M059J (cell line): ENCODE data around the gene MALL. TPM values are rescaled to one million over a fixed set of nuclear protein-coding genes. Genes with fewer than 3 reads are reported as not detected.
A peak's percentile ranks its signal among the peaks of the same experiment; 100 is the strongest.
"Not testable (repeated sequence)": the region's sequence is repeated elsewhere in the genome, so short reads cannot be mapped to it uniquely, and the experiment has no call there.

Experiments used
- DNase-seq: peaks from one replicate; pipeline ENCODE4 v3.0.0-alpha.2; 2012; ENCODE audit warnings: low read depth
- total RNA-seq: library from RNA; depleted of rRNA; stranded (reverse); fragments of >200 nt; shearing (Covaris generic); gene quantifications from 2 replicates; pipeline ENCODE4 v1.2.3, GENCODE V29; 2014

MALL gene
- total RNA-seq, 1 experiment from 2014 or later, result 42.0 TPM

GRCh38 chr2:110120171-110121051 is 4.8 kb upstream of the MALL start:
- peak; percentile 60 for DNase-seq

DNA sequence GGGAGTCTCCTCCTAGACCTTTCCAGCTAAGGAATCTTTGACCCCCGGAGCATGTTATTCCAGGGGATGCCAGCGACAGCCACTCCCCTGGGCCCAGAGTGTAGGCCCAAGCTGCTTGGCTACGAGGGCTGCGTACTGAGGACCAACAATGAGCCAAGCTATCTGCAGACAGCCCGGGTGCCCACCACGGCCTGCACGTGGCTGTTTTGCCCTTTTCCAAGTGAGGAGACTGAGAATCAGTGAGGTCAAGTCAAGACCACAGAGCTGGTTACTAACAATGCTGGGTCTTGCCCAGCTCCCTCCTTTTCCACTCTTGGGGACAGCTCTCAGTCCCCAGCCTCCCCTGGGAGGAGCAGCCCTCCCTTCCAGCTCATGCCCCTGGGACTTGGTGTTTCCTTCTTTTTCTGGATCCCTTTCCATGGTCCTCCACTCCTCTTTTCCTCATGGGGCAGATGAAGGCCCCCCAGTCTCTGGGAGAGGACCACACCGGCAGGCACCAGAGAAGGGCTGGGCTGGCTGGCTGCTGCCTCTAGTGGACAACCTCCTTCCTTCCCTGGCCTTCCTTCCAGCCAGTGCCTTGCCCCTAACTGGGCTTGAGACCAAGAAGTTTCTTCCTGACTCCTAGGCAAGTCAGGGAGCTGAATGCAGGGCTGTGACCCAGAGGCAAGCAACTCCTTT is 550 bp upstream of the MALL start:
- DNase-seq, result peak; percentile 70

DNA sequence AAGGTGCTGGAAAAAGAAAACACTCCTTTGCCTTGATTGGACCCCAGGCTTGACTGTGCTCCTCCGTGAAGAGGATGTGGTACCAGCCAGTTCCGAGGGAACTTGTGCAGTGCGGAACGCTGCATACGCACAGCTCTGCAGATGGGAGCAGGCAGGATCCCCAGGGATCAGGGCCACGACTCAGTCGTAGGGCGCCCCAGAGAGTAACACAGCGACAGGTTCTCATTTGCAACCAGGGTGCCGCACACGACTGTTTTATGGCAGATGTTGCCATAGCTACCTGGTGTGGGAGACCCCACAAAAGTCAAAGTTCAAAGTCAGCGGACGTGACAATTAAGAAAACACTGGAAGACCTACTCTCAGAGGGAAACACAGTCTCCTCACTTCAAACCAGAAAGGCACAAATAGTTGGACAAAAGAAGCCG is 779 bp downstream of the MALL start:
- peak; percentile 25 for DNase-seq

- DNase-seq, result peak; percentile 65
Measured at GRCh38 chr2:110113961-110114591, 1.5 kb downstream of the MALL start.

DNA sequence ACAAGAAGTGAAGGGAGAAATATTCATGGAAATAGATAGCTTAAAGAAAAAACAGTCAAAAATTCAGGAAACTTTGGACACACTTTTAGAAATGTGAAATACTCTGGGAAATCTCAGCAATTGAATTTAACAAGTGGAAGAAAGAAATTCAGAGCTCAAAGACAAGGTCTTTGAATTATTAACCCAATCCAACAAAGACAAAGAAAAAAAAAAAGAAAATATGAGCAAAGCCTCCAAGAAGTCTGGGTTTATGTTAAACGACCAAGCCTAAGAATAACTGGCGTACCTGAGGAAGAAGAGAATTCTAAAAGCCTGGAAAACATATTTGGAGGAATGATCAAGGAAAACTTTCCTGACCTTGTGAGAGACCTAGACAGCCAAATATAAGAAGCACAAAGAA is 7.3 kb downstream of the MALL start:
- DNase-seq, result not testable (repeated sequence)

DNA sequence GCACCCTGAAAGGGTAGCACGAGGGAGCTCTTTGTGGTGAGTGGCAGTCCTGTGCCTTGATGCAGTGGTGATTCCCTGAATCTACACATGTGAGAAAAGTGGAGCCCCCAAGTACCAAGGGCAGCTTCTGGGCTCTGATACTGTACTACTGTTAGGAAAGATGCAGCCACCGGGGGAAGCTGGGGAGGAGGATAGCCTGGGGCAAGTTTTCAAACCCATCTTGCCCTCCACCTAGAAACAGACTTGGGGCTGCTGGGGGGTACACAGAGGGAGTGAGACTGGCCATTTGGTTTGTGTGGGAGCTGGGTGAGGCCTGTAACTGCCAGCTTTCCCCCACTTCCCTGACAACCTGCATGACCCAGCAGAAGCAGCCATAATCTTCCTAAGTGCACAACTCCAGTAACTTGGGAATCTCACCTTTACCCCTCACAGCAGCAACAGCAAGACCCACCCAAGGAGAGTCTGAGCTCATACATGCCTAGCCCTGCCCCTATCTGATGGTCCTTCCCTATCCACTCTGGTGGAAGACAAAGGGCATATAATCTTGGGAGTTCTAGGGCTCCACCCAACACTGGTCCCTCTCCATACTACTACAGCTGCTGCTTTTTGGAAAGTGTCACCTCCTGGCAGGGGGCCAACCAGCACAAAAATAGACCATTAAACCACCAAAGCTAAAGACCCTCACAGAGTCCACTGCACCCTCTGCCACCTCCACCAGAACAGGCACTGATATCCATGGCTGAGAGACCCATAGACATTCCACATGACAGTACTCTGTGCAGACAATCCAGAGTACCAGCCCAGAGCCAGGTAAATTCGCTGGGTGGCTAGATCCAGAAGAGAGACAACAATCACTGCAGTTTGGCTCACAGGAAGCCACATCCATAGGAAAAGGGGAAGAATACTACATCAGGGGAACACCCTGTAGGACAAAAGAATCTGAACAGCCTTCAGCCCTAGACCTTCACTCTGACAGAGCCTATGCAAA is 8.2 kb downstream of the MALL start:
- peak; percentile 31 for DNase-seq

DNA sequence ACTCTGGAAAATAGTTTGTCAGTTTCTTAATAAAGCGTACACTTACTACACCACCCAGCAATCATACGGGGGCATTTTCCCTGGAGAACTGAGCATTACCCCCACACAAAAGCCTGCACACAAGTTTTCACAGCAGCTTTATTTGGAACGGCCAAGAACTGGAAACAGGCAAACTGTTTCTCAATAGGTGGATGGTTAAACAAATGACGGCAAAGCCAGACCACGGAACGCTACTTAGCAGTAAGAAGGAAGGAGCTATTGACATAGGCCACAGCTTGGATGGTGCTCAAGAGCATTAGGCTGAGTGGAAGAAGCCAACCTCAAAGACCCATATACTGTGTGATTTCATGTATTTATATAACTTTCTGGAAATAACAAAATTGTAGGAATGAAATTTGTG is 9.0 kb downstream of the MALL start:
- peak; percentile 90 for DNase-seq

- peak; percentile 97 for DNase-seq
Measured at GRCh38 chr2:110105608-110106467, 9.8 kb downstream of the MALL start.

- no peak for DNase-seq
Measured at GRCh38 chr2:110105183-110105582, 10.4 kb downstream of the MALL start.

GRCh38 chr2:110104025-110104771 is 11.4 kb downstream of the MALL start:
- DNase-seq, result peak; percentile 36

DNA sequence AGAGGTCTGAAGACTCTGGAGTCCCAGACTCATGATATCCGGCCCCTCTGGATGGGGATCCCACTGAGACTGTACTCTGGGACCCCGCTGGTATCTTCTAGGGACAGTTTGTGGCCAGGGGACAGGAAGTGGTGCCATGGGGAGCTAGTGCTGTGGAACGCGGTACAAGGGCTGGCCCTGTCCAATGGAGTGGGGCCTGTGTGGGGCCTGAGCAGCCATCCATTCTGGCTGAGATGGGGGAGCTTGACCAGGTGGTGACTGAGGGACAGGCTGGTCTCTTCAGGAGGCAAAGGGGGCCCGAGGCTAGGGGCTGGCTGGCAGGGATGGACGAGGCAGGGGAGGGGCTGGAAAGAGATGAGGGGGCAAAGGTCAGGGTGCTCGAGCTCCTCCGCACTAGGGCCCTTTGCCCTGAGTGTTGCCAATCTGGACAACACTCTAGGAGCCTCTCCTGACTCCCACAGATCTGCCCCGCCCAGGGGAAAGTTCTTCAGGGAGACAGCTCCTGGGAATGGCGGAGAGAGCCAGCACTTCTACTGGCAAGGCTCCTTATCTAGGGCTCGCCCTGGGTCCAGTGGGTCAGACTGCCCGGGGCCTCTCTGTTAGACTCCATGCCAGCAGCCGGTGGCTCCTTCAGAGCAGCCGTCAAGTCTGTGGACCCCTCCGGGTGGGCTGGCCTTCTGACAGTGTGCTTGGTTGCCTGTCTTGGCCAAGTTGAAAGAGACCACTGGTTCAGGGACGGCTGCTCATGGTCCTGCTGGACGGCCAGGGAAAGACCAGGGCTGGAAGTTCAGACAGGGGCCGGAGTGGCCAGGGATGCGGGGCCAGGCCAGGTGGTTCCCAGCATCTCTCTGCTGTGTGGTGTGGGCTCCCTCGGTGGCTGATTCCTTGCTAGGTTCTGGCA is 12.3 kb downstream of the MALL start:
- DNase-seq, result no peak

GRCh38 chr2:110101901-110102803 is 13.5 kb downstream of the MALL start:
- DNase-seq, result peak; percentile 86

- peak; percentile 100 for DNase-seq
Measured at GRCh38 chr2:110101280-110101844, 14.3 kb downstream of the MALL start.

- not testable (repeated sequence) for DNase-seq
Measured at GRCh38 chr2:110100880-110101279, 14.7 kb downstream of the MALL start.

- no peak for DNase-seq
Measured at GRCh38 chr2:110100480-110100879, 15.1 kb downstream of the MALL start.

DNA sequence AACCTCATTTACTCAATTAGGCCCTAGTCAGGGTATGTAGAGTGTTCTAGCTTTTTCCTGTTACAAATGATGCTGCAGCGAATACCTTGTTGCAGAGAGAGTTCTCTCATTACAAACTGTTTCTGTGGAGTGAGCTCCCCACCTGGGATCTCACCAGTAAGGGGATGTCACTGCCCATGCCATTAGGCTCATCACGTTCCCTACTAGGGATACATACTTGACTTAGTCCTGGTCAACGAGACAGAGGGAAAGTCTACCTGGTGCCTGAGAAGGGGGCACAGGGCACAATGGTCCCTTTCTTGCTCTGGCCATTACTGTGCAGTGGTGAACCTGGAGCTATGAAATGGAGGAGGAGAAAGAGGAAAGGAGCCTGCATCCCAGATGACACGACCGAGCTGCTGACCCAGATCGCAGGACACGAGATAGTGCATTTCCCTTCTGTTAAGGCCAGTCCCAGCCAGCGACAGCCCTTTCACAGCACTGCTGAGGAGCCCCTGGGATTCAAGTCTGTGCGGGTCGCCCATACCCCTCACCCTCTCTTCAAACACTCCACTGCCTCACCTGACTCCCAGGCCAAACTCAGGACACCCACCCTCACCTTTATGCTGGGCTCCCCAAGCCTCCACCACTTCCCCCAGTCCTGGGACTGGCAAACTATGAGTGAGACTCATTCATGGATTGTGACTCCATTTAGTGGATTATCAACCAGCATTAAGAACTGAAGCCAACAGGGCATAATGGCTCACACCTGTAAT is 16.0 kb downstream of the MALL start:
- no peak for DNase-seq
